Measurements from ENCODE around the gene ALG14. TPM values are rescaled to one million over a fixed set of nuclear protein-coding genes. Genes with fewer than 3 reads are reported as not detected.

The ALG14 gene
- total and polyA plus RNA-seq, 8 donors = 1.1 to 6.2 (median 5.6) TPM

GRCh38 chr1:95018602-95019369 lies 54.0 kb downstream of the ALG14 start:
- FAIRE-seq (no peak), ATAC-seq (peak; percentile 78 to 89 (median 82)), DNase-seq (peak in 3 of 6 donors; percentile 48 to 56 (median 50))
- Histone ChIP-seq H3K4me1 (peaks cover 14 to 64% (median 47%) of the 10 kb centered on the region in 3 donors), H3K9me3 (no peaks in the 10 kb centered on the region), H3K36me3 (no peaks in the 10 kb centered on the region), H3K27ac (peak overlapping the region in 3 of 4 donors; percentile 17 to 87 (median 87)), H3K27me3 (no peaks in the 10 kb centered on the region), H3K4me3 (no peak overlapping the region)
- WGBS, 2 donors = 25 to 30% methylated on average over 1 of the region's 1 CpG
- intact Hi-C loops (cut with DNase I) = no loop called here
- TF ChIP-seq, protein P1, sequence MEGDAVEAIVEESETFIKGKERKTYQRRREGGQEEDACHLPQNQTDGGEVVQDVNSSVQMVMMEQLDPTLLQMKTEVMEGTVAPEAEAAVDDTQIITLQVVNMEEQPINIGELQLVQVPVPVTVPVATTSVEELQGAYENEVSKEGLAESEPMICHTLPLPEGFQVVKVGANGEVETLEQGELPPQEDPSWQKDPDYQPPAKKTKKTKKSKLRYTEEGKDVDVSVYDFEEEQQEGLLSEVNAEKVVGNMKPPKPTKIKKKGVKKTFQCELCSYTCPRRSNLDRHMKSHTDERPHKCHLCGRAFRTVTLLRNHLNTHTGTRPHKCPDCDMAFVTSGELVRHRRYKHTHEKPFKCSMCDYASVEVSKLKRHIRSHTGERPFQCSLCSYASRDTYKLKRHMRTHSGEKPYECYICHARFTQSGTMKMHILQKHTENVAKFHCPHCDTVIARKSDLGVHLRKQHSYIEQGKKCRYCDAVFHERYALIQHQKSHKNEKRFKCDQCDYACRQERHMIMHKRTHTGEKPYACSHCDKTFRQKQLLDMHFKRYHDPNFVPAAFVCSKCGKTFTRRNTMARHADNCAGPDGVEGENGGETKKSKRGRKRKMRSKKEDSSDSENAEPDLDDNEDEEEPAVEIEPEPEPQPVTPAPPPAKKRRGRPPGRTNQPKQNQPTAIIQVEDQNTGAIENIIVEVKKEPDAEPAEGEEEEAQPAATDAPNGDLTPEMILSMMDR (IDR thresholded peaks at IDR 0.05) = no peak

DNA sequence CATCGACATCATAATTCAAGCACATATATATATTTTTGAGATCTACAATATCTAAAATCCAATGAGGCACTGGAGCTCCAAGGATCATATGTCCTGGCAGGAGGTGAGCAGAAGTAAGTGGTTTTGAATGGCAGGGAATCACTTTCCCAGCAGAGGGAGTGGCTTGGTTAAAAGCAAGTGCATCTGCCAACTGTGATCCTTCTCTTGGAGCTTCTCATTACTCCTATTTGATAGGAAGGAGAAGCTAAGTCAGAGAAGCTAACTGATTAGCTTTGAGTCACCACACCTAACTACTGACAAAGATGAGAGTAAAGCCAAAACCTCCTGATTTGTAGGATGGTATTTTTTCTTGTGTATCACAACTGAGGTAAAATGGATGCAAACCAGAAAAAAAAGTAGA lies 55.0 kb downstream of the ALG14 start:
- FAIRE-seq (no peak), DNase-seq (no peak), ATAC-seq (peak in 1 of 4 donors; percentile 5)
- Histone ChIP-seq H3K27me3 (no peaks in the 10 kb centered on the region), H3K4me3 (no peak overlapping the region), H3K27ac (peak overlapping the region in 2 of 4 donors; percentile 87), H3K4me1 (peaks cover 19 to 68% (median 55%) of the 10 kb centered on the region in 3 donors), H3K36me3 (no peaks in the 10 kb centered on the region), H3K9me3 (no peaks in the 10 kb centered on the region)
- TF ChIP-seq, protein P1 (IDR thresholded peaks at IDR 0.05) = no peak
- WGBS, 2 donors = 96 to 97% methylated on average over 1 of the region's 1 CpG
- intact Hi-C loops (cut with DNase I) = no loop called here

GRCh38 chr1:95015076-95015475 lies 57.7 kb downstream of the ALG14 start:
- TF ChIP-seq, protein P1 (IDR thresholded peaks at IDR 0.05) = no peak
- Histone ChIP-seq H3K27ac (peak overlapping the region in 2 of 4 donors; percentile 15 to 72), H3K36me3 (no peaks in the 10 kb centered on the region), H3K4me1 (peaks cover 14 to 49% (median 49%) of the 10 kb centered on the region in 3 donors), H3K4me3 (no peak overlapping the region), H3K9me3 (no peaks in the 10 kb centered on the region), H3K27me3 (no peaks in the 10 kb centered on the region)
- DNase-seq (no peak), ATAC-seq (no peak), FAIRE-seq (no peak)
- 59 to 62% methylated on average over 3 of the region's 3 CpGs for WGBS, 2 donors
- intact Hi-C loops (cut with DNase I) = no loop called here

- no peak overlapping the region for H3K4me3 ChIP-seq
- H3K27me3 ChIP-seq = no peaks in the 10 kb centered on the region
- H3K27ac ChIP-seq = peak overlapping the region in 2 of 4 donors; percentile 59 to 72
- H3K4me1 ChIP-seq = peaks cover 10 to 44% (median 41%) of the 10 kb centered on the region in 3 donors
- intact Hi-C loops (cut with DNase I) = no loop called here
- 8 to 15% methylated on average over 2 of the region's 2 CpGs for WGBS, 2 donors
- no peaks in the 10 kb centered on the region for H3K36me3 ChIP-seq
- FAIRE-seq = no peak
- TF ChIP-seq, protein P1 (IDR thresholded peaks at IDR 0.05) = no peak
- H3K9me3 ChIP-seq = no peaks in the 10 kb centered on the region
- ATAC-seq = peak; percentile 68 to 84 (median 78)
- peak in 2 of 6 donors; percentile 24 to 31 for DNase-seq
Measured at GRCh38 chr1:95013950-95014574, 58.7 kb downstream of the ALG14 start.
